Lower lobe of right lung (tissue), 2 donors: ENCODE data around the gene CNNM4. TPM values are rescaled to one million over a fixed set of nuclear protein-coding genes. Genes with fewer than 3 reads are reported as not detected.

Experiments used
- ATAC-seq, 2 donors: fragments of 200-7000 bp; cut with Tn5 transposase; one replicate each; pipeline ENCODE4 v1.9.1; 2020 to 2022; ENCODE audit warnings: mild to moderate bottlenecking in 2 of 2, moderate library complexity in 2 of 2
- DNase-seq: peaks from one replicate; pipeline ENCODE4 v3.0.0-alpha.2; 2020
- H3K27ac ChIP-seq: fragments of 200-600 bp; one replicate; pipeline ENCODE4 v1.8.0; 2022
- H3K27me3 ChIP-seq: fragments of 200-600 bp; one replicate; pipeline ENCODE4 v1.8.0; 2022; ENCODE audit warnings: low read depth
- H3K36me3 ChIP-seq: fragments of 200-600 bp; one replicate; pipeline ENCODE4 v1.8.0; 2022; ENCODE audit warnings: mild to moderate bottlenecking
- H3K4me1 ChIP-seq: fragments of 200-600 bp; one replicate; pipeline ENCODE4 v1.8.0; 2022
- H3K4me3 ChIP-seq: fragments of 200-600 bp; one replicate; pipeline ENCODE4 v1.8.0; 2022; ENCODE audit warnings: mild to moderate bottlenecking
- H3K9me3 ChIP-seq: fragments of 200-600 bp; one replicate; pipeline ENCODE4 v1.8.0; 2022
- CTCF ChIP-seq: fragments of 200-600 bp; IDR thresholded peaks from one replicate; pipeline ENCODE4 v1.8.0; 2022; ENCODE audit warnings: antibody characterized with exemption, mild to moderate bottlenecking
- intact Hi-C: fragments of 100-400 bp; cut with DNase I; formaldehyde crosslinking; loops from one replicate; pipeline ENCODE4 v1.11.0; 2022
- total RNA-seq: library from RNA; stranded (reverse); fragmentation: NEBNext Ultra II Directional; extraction: Animal tissue kit (Norgen Biotek cat#: 25700); gene quantifications from one replicate; pipeline ENCODE4 v1.2.1, GENCODE V29; 2021
- donor health status: DM: no; HTN: yes; CAD: no; lungs with severe emphysema.

CNNM4 gene
- total RNA-seq, 1 donor from 2014 or later = 15.7 TPM

- peaks cover 19% of the 10 kb centered on the region for H3K36me3 ChIP-seq
- H3K4me1 ChIP-seq = peaks cover 10% of the 10 kb centered on the region
- TF ChIP-seq CTCF = no peak
- DNase-seq = no peak
- H3K27me3 ChIP-seq = no peaks in the 10 kb centered on the region
- no peak overlapping the region for H3K27ac ChIP-seq
- H3K9me3 ChIP-seq = no peaks in the 10 kb centered on the region
- intact Hi-C loops = no loop called here
- ATAC-seq = no peak
- H3K4me3 ChIP-seq = no peak overlapping the region
These were observed 51.2 kb downstream of the CNNM4 start for GRCh38 chr2:96811917-96812316.

DNA sequence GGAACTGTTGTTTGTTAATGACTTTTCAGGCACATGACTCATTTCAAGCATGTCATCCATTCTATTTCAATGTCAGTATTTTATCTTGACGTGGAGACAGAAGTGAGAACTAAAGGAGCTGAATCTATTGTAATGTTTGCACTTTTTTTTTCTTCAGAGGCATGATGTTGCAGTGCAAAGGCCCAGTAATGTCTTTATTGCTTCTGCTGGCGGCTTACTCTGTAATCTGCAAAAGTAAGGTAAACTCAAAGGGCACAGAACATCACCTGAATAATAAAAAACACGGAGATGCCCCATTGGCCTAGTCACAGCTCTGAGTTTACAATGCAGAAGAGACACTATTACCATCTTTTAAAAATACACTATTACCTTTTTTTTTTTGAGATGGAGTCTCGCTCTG, 53.0 kb downstream of the CNNM4 start:
- intact Hi-C loops = no loop called here
- Histone ChIP-seq H3K4me1 (peaks cover 25% of the 10 kb centered on the region), H3K9me3 (no peaks in the 10 kb centered on the region), H3K4me3 (no peak overlapping the region), H3K27me3 (no peaks in the 10 kb centered on the region), H3K36me3 (peaks cover 17% of the 10 kb centered on the region), H3K27ac (no peak overlapping the region)
- TF ChIP-seq CTCF = no peak
- no peak for ATAC-seq
- no peak for DNase-seq

DNA sequence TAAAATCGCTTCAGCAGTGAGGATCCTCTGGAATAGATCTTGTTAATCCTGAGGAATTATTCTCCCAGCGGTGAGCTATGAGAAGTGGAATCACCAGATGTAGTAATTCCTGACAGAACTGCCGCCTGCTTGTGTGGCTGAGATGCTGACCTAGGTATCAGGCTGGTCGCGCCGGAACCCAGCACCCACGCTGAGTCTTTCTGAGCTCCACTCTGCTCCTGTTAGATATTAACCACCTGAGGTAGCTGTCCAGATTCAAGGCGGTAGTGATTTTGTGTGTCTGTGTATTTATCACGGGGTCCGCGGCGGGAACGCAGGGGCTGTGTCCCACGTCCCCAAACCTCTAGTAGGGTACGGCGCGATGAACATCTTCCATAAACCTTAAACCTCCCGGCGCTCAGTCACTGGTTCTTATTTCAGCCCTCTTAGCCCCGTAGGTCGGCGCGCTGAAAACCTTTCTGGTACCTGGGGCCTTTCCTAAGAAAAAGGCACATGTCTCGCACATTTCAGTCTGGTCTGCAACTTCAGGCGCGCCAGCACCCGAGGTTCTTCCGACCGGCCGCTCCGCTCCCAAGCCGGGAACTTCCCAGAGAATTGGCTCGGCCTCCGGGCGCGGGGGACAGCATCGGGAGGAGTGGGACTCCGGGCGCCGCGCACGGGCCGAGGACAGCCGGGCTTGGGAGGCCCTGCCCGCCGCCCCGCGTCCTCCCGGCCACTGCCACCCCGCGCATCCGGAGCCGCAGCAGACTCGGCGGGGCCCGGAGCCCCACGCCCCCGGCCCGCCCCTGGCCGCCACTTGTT, 54.8 kb downstream of the CNNM4 start:
- peaks cover 5% of the 10 kb centered on the region for H3K36me3 ChIP-seq
- no peaks in the 10 kb centered on the region for H3K27me3 ChIP-seq
- H3K4me3 ChIP-seq = peak overlapping the region; percentile 84
- ATAC-seq (peak in 1 of 2 donors; percentile 2), DNase-seq (no peak)
- no peak for TF ChIP-seq CTCF
- H3K4me1 ChIP-seq = peaks cover 44% of the 10 kb centered on the region
- intact Hi-C loops = no loop called here
- H3K9me3 ChIP-seq = no peaks in the 10 kb centered on the region
- H3K27ac ChIP-seq = peak overlapping the region; percentile 92

DNA sequence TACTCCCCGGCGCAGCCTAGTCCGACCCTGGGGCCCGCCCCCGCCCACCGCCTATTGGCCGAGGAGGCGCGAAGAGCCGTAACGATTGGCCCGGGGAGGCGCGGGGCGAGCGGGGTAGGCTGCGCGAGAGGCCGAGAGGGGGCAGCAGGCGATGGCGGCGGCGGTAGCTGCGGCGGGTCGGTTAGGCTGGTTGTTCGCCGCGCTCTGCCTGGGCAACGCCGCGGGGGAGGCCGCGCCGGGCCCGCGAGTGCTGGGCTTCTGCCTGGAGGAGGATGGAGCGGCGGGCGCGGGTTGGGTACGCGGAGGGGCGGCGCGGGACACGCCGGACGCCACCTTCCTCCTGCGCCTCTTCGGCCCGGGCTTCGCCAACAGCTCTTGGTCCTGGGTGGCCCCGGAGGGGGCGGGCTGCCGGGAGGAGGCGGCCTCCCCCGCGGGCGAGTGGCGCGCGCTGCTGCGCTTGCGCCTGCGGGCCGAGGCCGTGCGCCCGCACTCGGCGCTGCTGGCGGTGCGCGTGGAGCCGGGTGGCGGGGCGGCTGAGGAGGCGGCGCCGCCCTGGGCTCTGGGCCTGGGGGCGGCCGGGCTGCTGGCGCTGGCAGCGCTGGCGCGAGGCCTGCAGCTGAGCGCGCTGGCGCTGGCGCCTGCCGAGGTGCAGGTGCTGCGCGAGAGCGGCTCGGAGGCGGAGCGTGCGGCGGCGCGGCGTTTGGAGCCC, 55.6 kb downstream of the CNNM4 start, which contains the start of gene CNNM3:
Gene CNNM3 (plus strand): TSS at position 142 of the 709 bp plus-strand sequence. CDS start 10 bp downstream, at position 152.
- intact Hi-C loops = no loop called here
- Histone ChIP-seq H3K27ac (peak within 1 kb of the TSS; percentile 92), H3K27me3 (no peaks in the 10 kb centered on the region), H3K4me1 (peaks cover 50% of the 10 kb centered on the region), H3K9me3 (no peaks in the 10 kb centered on the region), H3K36me3 (peaks cover 12% of the 10 kb centered on the region), H3K4me3 (peak within 1 kb of the TSS; percentile 84)
- ATAC-seq (peak; percentile 98), DNase-seq (peak; percentile 98)
- TF ChIP-seq CTCF = peak; percentile 73

DNA sequence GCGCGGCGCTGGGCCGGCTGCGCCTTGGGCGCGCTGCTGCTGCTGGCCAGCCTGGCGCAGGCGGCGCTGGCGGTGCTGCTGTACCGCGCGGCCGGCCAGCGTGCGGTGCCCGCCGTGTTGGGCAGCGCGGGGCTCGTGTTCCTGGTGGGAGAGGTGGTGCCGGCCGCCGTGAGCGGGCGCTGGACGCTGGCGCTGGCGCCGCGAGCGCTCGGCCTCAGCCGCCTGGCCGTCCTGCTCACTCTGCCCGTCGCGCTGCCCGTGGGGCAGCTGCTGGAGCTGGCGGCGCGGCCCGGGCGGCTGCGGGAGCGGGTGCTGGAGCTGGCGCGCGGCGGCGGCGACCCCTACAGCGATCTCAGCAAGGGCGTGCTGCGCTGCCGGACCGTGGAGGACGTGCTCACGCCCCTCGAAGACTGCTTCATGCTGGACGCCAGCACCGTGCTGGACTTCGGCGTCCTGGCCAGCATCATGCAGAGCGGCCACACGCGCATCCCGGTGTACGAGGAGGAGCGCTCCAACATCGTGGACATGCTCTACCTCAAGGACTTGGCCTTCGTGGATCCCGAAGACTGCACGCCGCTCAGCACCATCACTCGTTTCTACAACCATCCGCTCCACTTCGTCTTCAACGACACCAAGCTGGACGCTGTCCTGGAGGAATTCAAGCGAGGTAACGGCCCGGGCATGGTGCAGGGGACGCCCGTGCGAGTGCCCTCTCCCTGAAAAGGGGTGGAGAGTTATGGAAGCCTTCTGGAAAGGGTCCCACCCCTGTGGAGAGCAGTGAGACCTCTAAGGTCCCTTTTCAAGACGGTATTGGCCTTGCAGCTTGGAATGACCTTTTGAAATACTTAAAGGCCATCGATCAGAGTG, 56.4 kb downstream of the CNNM4 start:
- no peak for DNase-seq
- intact Hi-C loops = no loop called here
- no peak for TF ChIP-seq CTCF
- H3K4me3 ChIP-seq = peak overlapping the region; percentile 84
- no peaks in the 10 kb centered on the region for H3K9me3 ChIP-seq
- peaks cover 16% of the 10 kb centered on the region for H3K36me3 ChIP-seq
- H3K4me1 ChIP-seq = peaks cover 53% of the 10 kb centered on the region
- no peak overlapping the region for H3K27ac ChIP-seq
- ATAC-seq = no peak
- no peaks in the 10 kb centered on the region for H3K27me3 ChIP-seq
